ENCODE measurements around the gene SNX24.

DNA sequence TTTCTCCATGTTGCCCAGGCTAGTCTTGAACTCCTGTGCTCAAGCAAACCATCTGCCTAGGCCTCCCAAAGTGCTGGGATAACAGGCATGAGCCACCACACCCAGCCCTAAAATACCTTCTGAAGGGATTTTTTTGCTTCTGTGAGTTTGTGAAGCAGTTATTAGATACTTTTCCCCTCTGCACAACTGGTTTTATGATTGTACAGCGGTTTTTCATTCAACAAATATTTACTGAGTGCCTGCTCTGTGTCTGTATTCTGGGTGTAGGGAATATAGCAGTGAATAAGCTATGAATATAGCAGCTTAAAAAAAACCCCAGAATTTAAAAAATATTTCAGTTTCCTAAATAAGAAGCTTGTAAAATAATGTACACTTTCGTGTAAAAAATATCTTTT lies 2.3 kb downstream of the SNX24 start:
- no peak for TF ChIP-seq ZNF274 (IDR thresholded peaks at IDR 0.05; ENCODE audit: low read depth, low read length)
- no peak for TF ChIP-seq YY1 (IDR thresholded peaks at IDR 0.05; ENCODE audit: insufficient read depth, insufficient read length)

All from NT2/D1 (cell line).